HG03354 (cell line): ENCODE measurements around the gene TRPV2.
"Not testable (repeated sequence)": the region's sequence is repeated elsewhere in the genome, so short reads cannot be mapped to it uniquely, and the experiment has no call there.

Experiments
- ATAC-seq: cut with Tn5 transposase; IDR thresholded peaks from one replicate; pipeline ENCODE4 v1.9.1; 2021; ENCODE audit warnings: mild to moderate bottlenecking; ENCODE audit not compliant: unreplicated experiment, poor library complexity, severe bottlenecking

TRPV2 gene

DNA sequence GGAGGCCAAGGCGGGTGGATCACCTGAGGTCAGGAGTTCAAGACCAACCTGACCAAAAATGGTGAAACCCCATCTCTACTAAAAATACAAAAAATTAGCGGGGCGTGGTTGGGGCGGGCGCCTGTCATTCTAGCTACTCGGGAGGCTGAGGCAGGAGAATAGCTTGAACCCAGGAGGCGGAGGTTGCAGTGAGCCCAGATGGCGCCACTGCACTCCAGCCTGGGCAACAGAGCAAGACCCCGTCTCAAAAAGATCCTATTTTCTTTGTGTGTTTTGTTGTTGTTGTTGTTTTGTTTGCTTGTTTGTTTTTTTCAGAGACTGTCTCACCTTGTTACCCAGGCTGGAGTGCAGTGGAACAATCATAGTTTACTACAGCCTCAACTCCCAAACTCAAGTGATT lies 11.5 kb upstream of the TRPV2 start:
- ATAC-seq = not testable (repeated sequence)

DNA sequence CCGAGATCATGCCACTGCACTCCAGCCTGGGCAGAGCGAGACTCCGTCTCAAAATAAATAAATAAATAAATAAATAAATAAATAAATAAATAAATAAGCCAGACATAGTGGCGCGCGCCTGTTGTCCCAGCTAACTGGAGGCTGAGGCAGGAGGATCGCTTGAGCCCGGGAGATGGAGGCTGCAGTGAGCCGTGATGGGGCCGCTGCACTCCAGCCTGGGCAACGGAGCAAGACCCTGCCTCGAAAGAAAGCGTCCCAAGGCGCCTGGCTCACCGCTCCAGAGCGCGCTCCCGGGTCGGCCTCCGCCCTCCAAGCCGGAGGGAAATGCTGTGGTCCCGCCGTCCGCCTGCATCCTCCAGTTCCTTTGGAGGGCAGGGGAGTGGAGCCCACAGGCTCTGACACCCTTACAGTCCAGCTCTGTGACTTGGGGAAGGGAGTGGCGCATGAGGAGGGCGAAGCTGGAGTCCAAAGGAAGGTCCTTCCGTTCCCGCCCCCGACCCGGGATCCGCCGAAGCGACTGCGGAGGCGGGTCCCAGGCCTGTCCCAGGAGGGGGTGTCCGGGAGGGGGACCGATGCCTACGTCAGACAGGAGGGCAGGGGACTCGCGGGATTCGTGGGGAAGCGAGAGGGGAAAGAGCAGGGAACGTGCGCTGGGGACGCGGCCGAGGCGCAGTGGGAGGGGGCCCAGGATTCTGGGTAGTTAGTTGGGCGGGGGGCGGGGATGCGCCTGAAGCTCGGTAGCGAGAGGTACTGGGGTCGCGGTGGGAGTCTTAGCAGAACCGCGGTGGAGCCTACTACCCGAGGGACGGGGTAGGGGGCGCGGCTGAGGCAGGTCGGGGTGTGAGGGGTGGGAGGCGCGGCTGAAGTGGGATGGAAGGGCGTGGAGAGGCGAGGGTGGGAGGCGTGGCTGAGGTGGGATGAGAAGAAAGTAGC lies 8.4 kb upstream of the TRPV2 start:
- ATAC-seq = no peak

DNA sequence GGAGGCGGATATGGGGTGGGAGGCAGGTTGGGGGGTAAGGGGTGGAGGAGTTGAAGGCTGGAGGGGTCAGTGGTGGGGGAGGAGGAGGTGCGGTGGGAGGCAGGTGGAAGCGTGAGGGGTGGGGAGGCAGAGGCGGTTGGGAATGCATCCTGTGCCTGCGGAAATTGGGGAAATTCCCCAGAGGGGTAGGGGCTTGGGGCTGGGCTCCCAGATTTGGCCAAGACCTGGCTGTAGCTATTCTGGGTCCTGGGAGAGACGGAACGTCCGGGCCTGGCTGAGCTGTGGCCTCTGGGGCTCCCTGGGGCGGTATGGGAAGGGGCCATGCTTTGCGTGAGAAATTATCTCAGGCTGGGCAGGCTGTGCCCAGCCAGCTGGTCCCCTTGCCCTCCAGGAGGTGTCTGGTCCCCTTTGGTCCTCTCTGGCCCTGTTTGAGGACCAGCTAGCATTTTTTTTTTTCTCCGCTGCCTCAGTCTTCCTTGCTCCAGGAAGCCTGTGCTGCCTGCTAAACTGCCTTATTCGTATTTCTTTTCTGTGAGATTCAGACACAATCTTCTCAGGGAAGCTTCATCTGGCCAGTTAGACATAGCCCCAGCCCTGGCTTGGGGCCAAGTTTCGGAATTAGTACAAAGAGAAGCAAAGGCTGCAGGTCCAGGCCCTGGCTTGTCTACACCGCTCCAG lies 7.3 kb upstream of the TRPV2 start:
- peak; percentile 88 for ATAC-seq

DNA sequence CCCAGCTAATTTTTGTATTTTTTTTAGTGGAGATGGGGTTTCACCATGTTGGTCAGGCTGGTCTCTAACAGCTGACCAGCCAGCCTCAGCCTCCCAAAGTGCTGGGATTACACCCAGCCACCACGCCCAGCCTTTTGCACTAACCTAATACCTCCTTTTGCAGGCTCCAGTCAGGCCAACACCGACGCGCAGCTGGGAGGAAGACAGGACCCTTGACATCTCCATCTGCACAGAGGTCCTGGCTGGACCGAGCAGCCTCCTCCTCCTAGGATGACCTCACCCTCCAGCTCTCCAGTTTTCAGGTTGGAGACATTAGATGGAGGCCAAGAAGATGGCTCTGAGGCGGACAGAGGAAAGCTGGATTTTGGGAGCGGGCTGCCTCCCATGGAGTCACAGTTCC lies 2.0 kb downstream of the TRPV2 start:
- no peak for ATAC-seq

GRCh38 chr17:16417896-16418684 lies 2.7 kb downstream of the TRPV2 start:
- no peak for ATAC-seq

DNA sequence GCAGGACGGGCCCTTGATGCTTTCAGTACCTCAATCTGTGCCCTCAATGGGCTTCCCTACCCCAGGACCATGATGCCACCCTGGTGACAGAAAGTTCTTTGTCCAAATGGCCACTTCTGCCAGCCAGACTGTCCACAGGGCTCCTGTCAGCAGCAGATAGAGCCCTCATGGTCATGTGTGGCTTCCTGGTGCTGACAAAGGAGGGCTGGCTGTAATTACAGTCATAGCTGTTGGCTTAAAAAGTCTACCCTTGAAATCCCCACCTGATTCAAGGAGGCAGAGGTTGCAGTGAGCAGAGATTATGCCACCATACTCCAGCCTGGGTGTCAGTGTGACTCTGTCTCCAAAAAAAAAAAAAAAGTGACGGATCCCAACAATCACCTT lies 3.3 kb downstream of the TRPV2 start:
- ATAC-seq = no peak

- ATAC-seq = peak; percentile 49
Measured at GRCh38 chr17:16419074-16419928, 3.9 kb downstream of the TRPV2 start.

- no peak for ATAC-seq
Measured at GRCh38 chr17:16419929-16420271, 4.5 kb downstream of the TRPV2 start.

- ATAC-seq = no peak
Measured at GRCh38 chr17:16422416-16422815, 7.0 kb downstream of the TRPV2 start.

- ATAC-seq = no peak
Measured at GRCh38 chr17:16423226-16423872, 8.0 kb downstream of the TRPV2 start.

- no peak for ATAC-seq
Measured at GRCh38 chr17:16425202-16425601, 9.8 kb downstream of the TRPV2 start.

DNA sequence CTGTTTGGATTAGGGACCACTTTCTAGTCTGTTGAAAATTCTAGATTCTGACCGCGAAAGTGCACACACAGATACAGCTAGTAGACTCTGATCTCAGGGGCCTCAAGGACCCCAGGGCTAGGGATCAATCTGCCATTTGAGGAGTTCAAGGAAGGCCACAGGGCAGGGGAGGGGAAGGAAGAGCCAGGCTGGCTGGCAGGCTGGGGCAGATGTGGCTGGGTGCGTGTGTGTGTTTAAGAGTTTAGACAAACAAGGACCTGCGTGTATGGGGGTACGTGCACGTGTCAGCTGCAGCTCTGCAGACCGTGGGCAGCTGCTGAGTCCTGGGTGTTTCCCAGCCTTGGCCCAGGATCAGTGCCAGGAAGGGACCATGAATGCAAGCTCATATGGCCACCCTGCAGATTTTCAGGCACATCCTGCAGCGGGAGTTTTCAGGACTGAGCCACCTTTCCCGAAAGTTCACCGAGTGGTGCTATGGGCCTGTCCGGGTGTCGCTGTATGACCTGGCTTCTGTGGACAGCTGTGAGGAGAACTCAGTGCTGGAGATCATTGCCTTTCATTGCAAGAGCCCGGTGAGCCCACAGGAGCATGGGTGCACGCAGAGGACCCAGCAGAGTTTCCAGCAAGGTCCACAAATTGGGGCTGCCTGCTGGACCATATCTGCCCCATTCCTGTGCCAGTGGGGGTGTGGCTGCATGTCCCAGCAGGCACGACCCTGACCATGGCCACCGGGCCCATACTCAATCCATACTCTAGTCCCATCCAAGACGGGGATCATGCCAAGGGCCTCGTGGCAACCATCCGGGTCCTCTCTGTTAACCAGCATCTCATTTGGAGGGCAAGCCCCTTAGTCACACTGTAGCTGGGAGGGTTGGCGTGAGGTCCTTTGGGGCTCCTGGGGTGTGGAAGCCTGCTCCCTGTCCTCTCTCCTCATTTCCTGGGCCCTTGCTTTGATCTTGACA lies 10.6 kb downstream of the TRPV2 start:
- ATAC-seq = no peak

DNA sequence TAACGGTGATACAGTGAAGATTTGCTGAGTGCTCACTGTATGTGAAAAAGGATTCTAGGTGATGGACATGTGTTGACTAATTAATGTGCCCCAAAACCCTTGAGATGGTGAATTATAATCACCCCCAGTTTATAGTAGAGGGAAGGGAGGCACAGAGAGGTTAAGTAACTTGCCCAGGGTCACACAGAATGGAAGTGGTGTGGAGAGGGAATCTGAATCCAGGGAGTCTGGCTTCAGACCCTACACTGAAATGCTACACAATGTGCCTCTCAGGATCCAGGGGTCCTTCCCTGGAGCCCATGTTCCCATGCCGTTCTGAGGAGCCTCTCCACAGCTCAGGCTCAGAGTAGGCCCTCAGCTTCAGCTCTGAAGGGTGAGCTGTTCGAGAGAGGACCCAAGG lies 11.6 kb downstream of the TRPV2 start:
- ATAC-seq = no peak

DNA sequence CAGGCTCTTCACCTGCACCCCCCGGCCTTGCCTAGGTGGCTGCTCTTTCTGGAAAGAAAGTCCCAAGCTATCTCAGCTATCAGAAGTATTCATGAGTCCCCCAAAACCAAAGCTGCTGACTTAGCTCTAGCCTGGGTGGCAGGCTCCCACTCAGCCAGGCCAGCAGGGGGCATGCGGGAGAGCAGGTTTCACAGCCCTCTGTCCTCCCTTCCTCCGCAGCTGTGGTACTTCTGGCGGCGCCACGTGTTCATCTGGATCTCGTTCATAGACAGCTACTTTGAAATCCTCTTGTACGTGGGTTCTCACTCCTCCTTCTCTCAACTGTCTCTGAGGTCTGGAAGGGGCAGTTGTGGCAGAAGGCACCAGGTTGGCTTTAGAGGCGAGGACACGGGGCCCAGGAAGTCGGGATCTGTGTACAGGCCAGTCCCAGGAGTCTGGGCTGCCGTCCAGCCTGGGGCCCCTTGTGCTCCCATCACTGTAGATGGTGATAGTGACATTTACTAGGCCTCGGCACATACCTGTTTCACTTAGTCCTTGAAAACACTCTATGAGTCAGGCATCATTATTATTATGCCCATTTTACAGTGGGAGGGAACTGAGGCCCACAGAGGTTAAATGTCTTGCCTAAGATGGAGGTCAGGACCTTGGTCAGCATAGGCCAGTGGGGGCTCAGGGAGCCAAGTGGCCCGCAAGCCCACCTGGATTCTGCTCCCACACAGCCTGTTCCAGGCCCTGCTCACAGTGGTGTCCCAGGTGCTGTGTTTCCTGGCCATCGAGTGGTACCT lies 12.9 kb downstream of the TRPV2 start:
- no peak for ATAC-seq

DNA sequence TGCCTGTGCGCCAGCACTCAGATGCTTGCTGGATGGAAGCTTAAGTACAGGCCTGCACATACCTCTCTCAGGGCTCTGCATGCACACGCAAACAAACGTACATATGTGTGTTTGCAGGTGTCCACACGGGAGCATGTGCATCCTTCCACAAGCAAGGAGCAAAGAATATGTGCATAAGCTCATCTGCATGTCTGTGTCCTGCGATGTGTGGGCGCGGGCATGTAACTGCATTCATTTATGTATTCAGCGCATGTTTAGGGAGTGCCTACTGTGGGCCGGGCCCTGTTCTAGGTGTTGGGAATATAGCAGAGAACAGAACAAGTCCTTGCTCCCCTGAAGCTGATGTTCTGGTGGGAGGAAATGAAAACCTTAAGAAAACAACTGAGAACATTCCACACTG lies 13.7 kb downstream of the TRPV2 start:
- no peak for ATAC-seq

DNA sequence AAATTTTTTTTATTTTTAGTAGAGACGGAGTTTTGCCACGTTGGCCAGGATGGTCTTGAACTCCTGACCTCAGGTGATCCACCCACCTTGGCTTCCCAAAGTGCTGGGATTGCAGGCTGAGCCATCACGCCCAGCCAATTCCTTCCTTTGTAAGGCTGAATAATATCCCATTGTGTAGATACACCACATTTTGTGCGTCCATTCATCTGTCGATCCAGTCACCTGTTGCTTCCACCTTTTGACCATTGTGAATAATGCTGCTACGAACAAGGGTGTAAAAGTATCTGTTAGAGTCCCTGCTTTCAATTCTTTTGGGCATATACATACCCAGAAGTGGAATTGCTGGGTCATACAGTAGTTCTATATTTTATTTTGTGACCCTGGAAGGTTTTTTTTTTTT lies 15.3 kb downstream of the TRPV2 start:
- no peak for ATAC-seq

- no peak for ATAC-seq
Measured at GRCh38 chr17:16432017-16432416, 16.6 kb downstream of the TRPV2 start.
